GM12865 (cell line): ENCODE data around the gene DYRK1B.
"Not testable (repeated sequence)": the region's sequence is repeated elsewhere in the genome, so short reads cannot be mapped to it uniquely, and the experiment has no call there.

ENCODE experiments used
- DNase-seq: peaks from one replicate; pipeline ENCODE4 v3.0.0; 2010; ENCODE audit warnings: low read depth
- H3K4me3 ChIP-seq: 2 replicates; pipeline ENCODE4 v1.5.1; 2011; ENCODE audit warnings: mild to moderate bottlenecking, low read depth, low read length, control low read depth
- CTCF ChIP-seq: IDR thresholded peaks from 2 replicates; pipeline ENCODE4 v1.5.1; 2011; ENCODE audit warnings: low read length, control low read depth, low read depth, inconsistent platforms; ENCODE audit not compliant: insufficient read depth; ENCODE audit errors: missing control alignments

DYRK1B gene

GRCh38 chr19:39816287-39817048, 17.5 kb downstream of the DYRK1B start:
- H3K4me3 ChIP-seq, result no peak overlapping the region
- no peak for TF ChIP-seq CTCF
- DNase-seq, result no peak

- TF ChIP-seq CTCF, result no peak
- no peak for DNase-seq
Observed at GRCh38 chr19:39814595-39814994, 19.4 kb downstream of the DYRK1B start.

GRCh38 chr19:39814111-39814510, 19.9 kb downstream of the DYRK1B start:
- not testable (repeated sequence) for DNase-seq, H3K4me3 ChIP-seq

More at GRCh38 chr19:39814595-39814994, 19.4 kb downstream of the DYRK1B start:
- H3K4me3 ChIP-seq, result no peak overlapping the region

- no peak for TF ChIP-seq CTCF
- no peak overlapping the region for H3K4me3 ChIP-seq
- DNase-seq, result no peak
Observed at GRCh38 chr19:39813264-39813993, 20.5 kb downstream of the DYRK1B start.

- no peak for TF ChIP-seq CTCF
- H3K4me3 ChIP-seq, result no peak overlapping the region
- no peak for DNase-seq
Observed at GRCh38 chr19:39811064-39811463, 22.9 kb downstream of the DYRK1B start.

GRCh38 chr19:39810424-39810823, 23.5 kb downstream of the DYRK1B start:
- no peak for TF ChIP-seq CTCF
- H3K4me3 ChIP-seq, result no peak overlapping the region
- DNase-seq, result no peak

- DNase-seq, result no peak
- TF ChIP-seq CTCF, result no peak
- H3K4me3 ChIP-seq, result no peak overlapping the region
Observed at GRCh38 chr19:39809368-39809767, 24.6 kb downstream of the DYRK1B start.

GRCh38 chr19:39808688-39809087, 25.3 kb downstream of the DYRK1B start:
- not testable (repeated sequence) for H3K4me3 ChIP-seq
- DNase-seq, result peak; percentile 48
